NT2/D1 (cell line): ENCODE results near the gene HUS1.

Experiments
- DNase-seq: peaks from one replicate; pipeline ENCODE4 v3.0.0-alpha.2; 2011; ENCODE audit warnings: low read depth, low spot score
- H3K27me3 ChIP-seq: 2 replicates; pipeline ENCODE4 v1.6.0; 2011; ENCODE audit warnings: mild to moderate bottlenecking; ENCODE audit not compliant: insufficient read length, insufficient read depth
- H3K36me3 ChIP-seq: 2 replicates; pipeline ENCODE4 v1.6.1; 2011; ENCODE audit warnings: mild to moderate bottlenecking, low read length, mixed read lengths; ENCODE audit not compliant: insufficient read depth, insufficient read length
- H3K4me1 ChIP-seq: 2 replicates; pipeline ENCODE4 v1.5.1; 2011; ENCODE audit not compliant: insufficient read depth, insufficient read length
- H3K4me3 ChIP-seq: 2 replicates; pipeline ENCODE4 v1.5.1; 2011; ENCODE audit warnings: low read depth; ENCODE audit not compliant: insufficient read length
- H3K9ac ChIP-seq: 2 replicates; pipeline ENCODE4 v1.6.0; 2011; ENCODE audit warnings: low read depth; ENCODE audit not compliant: insufficient read length
- H3K9me3 ChIP-seq: 2 replicates; pipeline ENCODE4 v1.5.1; 2011; ENCODE audit warnings: mild to moderate bottlenecking, low read length; ENCODE audit not compliant: insufficient read depth
- SUZ12 ChIP-seq: IDR thresholded peaks from 2 replicates; pipeline ENCODE4 v1.6.1; 2011; ENCODE audit not compliant: insufficient read length, insufficient read depth; ENCODE audit errors: extremely low read depth
- YY1 ChIP-seq: IDR thresholded peaks from 2 replicates; pipeline ENCODE4 v1.6.1; 2011; ENCODE audit not compliant: insufficient read length, insufficient read depth
- ZNF274 ChIP-seq: IDR thresholded peaks from 2 replicates; pipeline ENCODE4 v1.6.1; 2011; ENCODE audit warnings: mild to moderate bottlenecking, low read depth, low read length

HUS1 gene

GRCh38 chr7:47914717-47915615 lies 64.4 kb downstream of the HUS1 start:
- H3K4me1 ChIP-seq: no peaks in the 10 kb centered on the region
- no peak overlapping the region for H3K4me3 ChIP-seq
- H3K9ac ChIP-seq: no peak overlapping the region
- no peaks in the 10 kb centered on the region for H3K36me3 ChIP-seq
- no peaks in the 10 kb centered on the region for H3K27me3 ChIP-seq
- DNase-seq: no peak
- TF ChIP-seq ZNF274: no peak
- TF ChIP-seq SUZ12: no peak
- no peak for TF ChIP-seq YY1
- peaks cover 8% of the 10 kb centered on the region for H3K9me3 ChIP-seq
